ENCODE results near the gene KISS1R. TPM values are rescaled to one million over a fixed set of nuclear protein-coding genes. Genes with fewer than 3 reads are reported as not detected.
"Not testable (repeated sequence)": the region's sequence is repeated elsewhere in the genome, so short reads cannot be mapped to it uniquely, and the experiment has no call there.

Gene KISS1R
- total RNA-seq, 1 donor, result not detected

DNA sequence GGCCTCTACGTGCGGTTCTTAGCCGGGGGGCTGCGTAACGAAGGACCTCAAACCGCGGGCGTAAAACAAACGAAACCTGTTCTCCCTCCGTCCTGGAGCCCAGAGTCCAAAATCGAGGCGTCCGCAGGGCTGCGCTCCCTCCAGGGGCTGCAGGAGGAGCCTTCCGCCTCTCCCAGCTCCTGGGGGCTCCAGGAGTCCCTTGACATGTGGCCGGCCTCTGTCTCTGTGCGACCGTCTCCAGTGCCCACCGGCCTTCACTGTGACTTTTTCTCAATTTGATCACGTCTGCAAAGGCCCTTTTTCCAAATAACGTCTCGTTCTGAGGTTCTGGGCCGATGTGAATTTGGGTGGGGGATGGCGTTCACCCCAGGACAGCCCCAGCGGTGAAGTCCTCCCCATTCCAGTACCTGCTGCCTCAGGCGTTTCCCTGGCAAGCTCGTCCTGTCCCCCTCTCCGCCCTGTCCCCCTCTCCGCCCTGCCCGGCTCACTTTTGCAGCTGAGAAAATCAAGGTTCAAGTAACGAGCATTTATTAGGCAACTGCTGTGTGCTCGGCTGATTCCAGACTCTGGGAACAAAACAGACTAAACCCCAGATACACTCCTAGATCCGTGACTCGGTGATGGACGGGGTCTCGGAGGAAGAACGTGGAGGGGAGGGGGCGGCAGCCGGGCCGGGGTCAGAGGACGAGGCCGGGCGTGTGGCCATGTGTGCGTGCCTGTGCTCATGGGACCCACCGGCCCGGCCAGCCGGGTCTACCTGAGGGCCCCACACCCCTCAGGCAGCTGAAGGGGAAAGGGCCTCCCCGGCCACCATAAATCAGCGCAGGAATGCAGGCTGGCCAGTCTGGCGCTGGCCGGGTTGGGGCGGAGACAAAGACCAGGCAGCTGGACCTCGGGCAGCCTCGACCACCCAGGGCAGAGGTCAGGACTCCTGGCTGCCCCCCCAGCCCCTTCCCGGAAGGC is 39.0 kb downstream of the KISS1R start:
- no peak overlapping the region for H3K4me3 ChIP-seq (ENCODE audit: low read depth, low read length)
- DNase-seq (ENCODE audit: low read depth), result no peak
- TF ChIP-seq, protein P1, sequence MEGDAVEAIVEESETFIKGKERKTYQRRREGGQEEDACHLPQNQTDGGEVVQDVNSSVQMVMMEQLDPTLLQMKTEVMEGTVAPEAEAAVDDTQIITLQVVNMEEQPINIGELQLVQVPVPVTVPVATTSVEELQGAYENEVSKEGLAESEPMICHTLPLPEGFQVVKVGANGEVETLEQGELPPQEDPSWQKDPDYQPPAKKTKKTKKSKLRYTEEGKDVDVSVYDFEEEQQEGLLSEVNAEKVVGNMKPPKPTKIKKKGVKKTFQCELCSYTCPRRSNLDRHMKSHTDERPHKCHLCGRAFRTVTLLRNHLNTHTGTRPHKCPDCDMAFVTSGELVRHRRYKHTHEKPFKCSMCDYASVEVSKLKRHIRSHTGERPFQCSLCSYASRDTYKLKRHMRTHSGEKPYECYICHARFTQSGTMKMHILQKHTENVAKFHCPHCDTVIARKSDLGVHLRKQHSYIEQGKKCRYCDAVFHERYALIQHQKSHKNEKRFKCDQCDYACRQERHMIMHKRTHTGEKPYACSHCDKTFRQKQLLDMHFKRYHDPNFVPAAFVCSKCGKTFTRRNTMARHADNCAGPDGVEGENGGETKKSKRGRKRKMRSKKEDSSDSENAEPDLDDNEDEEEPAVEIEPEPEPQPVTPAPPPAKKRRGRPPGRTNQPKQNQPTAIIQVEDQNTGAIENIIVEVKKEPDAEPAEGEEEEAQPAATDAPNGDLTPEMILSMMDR (IDR thresholded peaks at IDR 0.05; ENCODE audit: insufficient read depth, low read length), result no peak

DNA sequence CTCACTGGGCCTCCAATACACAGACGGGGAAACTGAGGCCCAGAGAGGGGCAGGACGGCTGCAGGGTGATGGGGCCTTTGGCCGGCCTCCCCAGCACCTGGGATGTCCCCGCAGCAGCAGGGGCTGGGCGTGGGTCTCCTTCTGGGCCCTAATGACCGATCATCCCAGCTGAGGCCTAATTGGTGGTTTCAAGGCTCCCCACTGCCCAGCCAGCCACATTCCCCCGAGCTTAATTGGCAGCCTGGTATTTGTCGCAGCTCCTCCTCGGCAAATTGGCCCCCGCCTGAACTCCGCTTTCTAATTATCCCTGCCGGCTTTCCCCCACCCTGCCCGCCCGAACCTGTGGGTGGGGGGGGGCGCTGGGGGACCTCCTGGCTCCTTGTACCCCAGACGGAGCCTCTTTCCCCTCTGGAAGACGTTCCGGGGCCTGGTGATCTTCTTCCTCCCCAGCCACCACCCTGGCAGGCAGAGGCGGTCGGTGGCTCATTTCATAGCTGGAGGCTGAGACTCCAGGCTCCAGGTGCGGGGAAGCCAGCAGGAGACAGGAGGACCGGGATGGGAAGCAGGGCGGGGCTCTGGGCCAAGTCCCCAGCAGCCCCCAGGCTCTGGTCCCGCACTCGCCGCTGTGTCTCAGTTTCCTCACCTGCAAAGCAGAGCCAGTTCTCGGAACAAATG is 39.8 kb downstream of the KISS1R start:
- no peak overlapping the region for H3K4me3 ChIP-seq (ENCODE audit: low read depth, low read length)
- TF ChIP-seq, protein P1 (IDR thresholded peaks at IDR 0.05; ENCODE audit: insufficient read depth, low read length), result no peak
- no peak for DNase-seq (ENCODE audit: low read depth)

DNA sequence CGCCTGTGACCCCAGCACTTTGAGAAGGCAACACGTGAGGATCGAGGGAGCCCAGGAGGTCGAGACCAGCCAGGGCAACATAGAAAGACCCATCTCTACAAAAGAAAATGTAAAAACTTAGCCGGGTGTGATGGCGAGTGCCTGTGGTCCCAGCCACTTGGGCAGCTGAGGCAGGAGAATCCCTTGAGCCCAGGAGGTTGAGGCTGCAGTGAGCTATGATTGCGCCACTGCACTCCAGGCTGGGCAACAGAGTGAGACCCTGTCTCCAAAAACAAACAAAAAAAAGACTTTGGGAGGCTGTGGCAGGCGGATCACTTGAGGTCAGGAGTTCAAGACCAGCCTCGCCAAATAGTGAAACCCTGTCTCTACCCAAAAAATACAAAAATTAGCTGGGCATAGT is 40.4 kb downstream of the KISS1R start:
- not testable (repeated sequence) for H3K4me3 ChIP-seq (ENCODE audit: low read depth, low read length); DNase-seq (ENCODE audit: low read depth)

DNA sequence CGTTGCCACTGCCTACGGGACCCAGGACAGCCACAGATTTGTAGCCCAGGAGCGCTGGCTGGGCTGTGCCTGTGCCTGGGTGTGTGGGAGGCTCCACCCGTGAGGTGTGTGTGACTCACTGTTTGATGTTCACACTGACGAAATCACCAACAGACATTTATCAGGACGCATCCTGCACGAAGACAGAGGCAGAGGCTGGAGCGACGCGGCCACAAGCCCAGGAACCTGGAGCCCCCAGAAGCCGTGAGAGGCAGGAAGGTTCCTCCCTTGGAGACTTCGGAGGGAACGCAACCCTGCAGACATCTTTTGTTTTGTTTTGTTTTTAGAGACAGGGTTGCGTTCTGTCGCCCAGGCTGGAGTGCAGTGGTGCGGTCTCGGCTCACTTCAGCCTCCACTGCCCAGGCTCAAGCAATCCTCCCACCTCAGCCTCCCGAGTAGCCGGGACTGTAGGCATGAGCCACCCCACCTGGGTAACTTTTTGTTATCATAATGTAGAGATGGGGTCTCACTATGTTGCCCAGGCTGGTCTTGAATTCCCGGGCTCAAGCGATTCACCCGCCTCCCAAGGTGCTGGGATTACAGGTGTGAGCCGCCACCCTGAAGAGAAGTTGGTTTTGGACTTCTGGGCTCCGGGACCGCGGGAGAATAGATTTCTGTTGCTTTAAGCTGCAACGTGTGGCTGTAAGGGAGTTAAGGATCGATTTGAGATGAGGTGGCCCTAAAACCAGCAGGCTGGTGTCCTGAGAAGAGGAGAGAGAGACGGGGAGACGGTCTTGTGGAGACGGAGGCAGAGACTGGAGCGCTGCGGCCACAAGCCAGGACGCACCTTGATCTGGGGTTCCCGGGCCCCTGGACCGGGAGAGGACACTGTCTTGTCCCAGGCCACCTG is 42.1 kb downstream of the KISS1R start:
- no peak overlapping the region for H3K4me3 ChIP-seq (ENCODE audit: low read depth, low read length)
- DNase-seq (ENCODE audit: low read depth), result no peak
- TF ChIP-seq, protein P1 (IDR thresholded peaks at IDR 0.05; ENCODE audit: insufficient read depth, low read length), result no peak

DNA sequence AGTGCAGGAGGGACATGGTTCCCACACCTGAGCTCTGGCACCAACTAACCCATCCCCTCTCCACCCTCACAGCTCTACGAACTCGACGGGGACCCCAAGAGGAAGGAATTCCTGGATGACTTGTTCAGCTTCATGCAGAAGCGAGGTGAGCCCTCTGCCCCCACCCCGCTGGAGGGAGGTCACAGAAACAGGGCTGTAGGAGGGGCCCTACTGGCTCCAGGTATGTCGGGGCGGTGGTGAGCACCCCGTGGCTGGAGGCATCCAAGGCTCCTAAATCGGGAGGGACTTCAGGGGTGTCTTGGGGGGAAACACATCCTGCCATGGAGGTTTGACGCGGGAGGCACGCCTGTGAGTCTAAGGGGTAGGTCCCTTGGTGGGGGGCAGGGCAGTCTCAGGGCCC is 42.9 kb downstream of the KISS1R start:
- no peak overlapping the region for H3K4me3 ChIP-seq (ENCODE audit: low read depth, low read length)
- DNase-seq (ENCODE audit: low read depth), result no peak
- TF ChIP-seq, protein P1 (IDR thresholded peaks at IDR 0.05; ENCODE audit: insufficient read depth, low read length), result no peak

DNA sequence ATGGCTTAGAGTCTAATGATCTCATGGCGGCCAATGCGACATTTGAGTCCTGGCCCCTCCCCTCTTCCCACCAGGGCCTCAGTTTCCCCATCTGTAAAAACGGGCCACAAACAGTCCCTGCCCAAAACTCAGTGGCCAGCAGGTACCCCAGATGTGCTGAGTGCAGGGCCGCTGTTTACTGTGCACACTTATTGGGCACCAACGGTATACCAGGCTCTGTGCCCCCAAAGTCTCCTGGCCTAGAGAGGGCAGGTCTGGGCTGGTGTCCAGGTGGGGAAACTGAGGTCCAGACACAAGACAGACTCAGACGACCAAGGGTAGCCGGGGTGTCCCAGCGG is 43.4 kb downstream of the KISS1R start:
- no peak for DNase-seq (ENCODE audit: low read depth)
- TF ChIP-seq, protein P1 (IDR thresholded peaks at IDR 0.05; ENCODE audit: insufficient read depth, low read length), result no peak
- no peak overlapping the region for H3K4me3 ChIP-seq (ENCODE audit: low read depth, low read length)

Data from fibroblast of the aortic adventitia (primary cell).